LNCaP clone FGC (cell line): Measurements from ENCODE around the gene UQCR10.

Source experiments
- DNase-seq: peaks from one replicate; pipeline ENCODE4 v3.0.0-alpha.2; 2011; ENCODE audit warnings: low read depth
- H3K4me3 ChIP-seq: 2 replicates; pipeline ENCODE4 v1.5.1; 2011; ENCODE audit warnings: mild to moderate bottlenecking, low read depth, low read length, control low read depth
- CTCF ChIP-seq: IDR thresholded peaks from 2 replicates; pipeline ENCODE4 v1.5.1; 2012; ENCODE audit warnings: mild to moderate bottlenecking; ENCODE audit not compliant: control insufficient read depth, insufficient read depth; ENCODE audit errors: extremely low read depth

The UQCR10 gene

DNA sequence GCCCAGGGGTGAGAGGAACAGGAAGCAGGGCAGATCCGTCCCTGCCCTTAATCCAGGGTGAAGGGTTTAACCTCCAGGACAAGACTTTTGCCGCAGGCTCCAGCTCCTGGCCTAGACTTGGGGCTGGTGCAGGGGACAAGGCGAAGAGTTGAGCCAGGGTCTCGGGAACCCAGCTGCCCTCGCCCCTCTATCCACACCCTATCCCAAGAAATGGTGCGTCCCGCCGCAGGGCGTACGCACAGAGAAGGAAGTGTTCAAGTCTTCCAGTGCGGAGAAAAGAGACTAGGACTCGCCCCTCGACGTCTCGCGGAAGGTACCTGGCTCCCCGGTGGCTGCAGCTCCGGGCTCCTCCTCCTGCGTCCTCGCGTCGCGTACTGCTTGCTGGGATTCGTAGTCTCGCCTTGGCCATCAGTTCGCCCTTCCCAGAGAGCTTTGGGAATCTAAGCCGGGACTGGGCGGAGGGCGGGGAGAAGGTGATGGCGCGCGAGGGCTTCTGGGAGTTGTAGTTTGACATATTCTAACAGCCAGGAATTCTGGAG is 468 bp upstream of the UQCR10 start, which contains the start of gene ZMAT5:
ZMAT5 (minus strand) TSS at position 376 of the 539 bp plus-strand sequence. CDS start 18,463 bp downstream, outside the sequence.
- peak within 1 kb of the TSS; percentile 85 for H3K4me3 ChIP-seq
- DNase-seq = peak; percentile 94
- TF ChIP-seq CTCF = no peak

DNA sequence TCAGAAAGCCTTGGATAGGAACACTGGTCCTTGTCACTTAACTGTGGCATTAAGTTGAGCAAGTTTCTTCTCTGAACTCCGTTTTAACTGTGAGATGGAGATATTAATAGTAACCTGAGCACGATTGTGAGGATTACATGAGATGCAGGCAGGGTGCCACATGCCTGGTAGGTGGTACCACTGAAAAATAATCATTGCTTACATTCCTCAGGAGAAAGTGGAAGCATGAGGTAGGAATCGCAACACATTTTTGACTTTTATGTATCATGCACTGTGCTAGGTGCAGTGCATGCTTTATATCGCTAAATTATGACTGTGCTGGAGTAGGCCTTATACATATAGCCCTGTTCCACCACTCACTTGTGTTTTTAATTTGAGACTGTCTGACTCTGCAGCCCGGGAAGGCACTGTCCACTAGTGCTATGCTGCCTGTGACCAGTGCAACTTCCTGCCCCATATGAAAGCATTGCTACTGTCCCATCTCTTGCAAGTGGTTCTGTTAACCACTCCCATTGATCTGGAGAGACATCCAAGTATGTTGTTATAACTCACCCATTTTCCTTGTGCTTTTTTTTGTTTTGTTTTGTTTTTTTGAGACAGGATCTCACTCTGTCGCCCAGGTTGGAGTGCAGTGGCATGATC is 1.0 kb downstream of the UQCR10 start:
- peak overlapping the region; percentile 85 for H3K4me3 ChIP-seq
- TF ChIP-seq CTCF = no peak
- no peak for DNase-seq

DNA sequence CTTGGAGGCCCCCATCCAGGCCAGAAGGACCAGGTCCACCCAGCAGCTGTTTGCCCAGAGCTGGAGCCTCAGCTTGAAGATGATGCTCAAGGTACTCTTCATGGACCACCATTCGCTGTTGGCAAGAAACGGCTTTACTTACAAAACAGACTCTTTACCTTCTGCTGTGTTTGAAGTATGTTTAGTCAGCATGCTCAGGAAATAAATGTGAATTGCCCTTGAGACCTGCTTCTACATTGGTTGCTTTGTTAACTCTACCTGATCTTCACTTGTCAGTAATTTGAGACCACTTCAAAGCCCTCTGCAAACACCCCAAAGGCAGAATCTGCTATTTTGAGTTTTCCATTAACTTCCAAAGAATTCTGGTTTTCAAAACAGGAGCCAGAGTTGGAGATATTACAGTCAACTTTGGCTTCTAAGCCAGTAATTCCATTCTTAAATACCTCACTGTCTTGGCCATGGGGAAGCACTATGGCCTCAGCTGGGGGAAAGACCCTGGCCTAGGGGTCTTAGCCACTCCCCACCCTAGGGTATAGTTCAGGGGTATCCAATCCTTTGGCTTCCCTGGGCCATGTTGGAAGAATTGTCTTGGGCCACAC is 2.7 kb downstream of the UQCR10 start:
- no peak overlapping the region for H3K4me3 ChIP-seq
- TF ChIP-seq CTCF = no peak
- no peak for DNase-seq

GRCh38 chr22:29772170-29772641 is 5.0 kb downstream of the UQCR10 start:
- peak; percentile 53 for TF ChIP-seq CTCF
- DNase-seq = no peak
- H3K4me3 ChIP-seq = no peak overlapping the region

DNA sequence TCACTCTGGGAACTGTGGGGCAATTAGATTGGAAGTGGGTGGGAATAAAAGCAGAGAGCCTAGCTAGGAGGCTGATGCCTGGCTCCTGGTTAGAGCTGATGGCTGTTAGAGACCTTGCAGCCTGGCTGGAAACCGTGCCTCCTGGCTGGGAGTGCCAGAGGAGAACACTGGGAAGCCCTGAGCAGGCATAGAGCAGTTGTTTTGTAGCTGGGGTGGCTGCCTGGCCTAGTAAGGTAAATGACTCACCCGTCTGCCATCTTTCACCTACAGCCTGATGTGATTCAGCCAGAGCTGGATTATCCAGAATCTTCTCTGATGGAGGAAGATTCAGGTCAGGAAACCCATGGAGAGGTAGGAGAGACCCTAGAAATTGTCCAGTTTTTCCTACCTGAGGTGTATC is 6.1 kb downstream of the UQCR10 start:
- H3K4me3 ChIP-seq = no peak overlapping the region
- TF ChIP-seq CTCF = no peak
- no peak for DNase-seq

DNA sequence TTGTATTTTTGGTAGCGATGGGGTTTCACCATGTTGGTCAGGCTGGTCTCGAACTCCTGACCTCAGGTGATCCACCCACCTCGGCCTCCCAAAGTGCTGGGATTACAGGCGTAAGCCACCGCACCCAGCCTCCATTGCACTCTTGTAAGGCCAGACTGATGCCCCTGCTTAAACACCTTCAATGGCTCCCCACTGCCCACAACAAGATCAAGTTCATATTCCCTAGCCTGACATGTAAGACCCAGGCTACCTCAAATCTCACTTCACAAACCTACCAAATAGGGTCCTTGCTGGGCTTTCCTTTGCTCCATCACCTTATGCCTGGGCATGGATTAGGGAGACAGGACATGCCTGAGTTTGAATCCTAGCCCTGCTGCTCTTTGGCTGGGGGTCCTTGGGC is 13.1 kb downstream of the UQCR10 start:
- no peak for TF ChIP-seq CTCF
- no peak for DNase-seq
- H3K4me3 ChIP-seq = no peak overlapping the region
